Epithelial cell of esophagus (primary cell): ENCODE measurements around the gene MYO7B.
A peak's percentile ranks its signal among the peaks of the same experiment; 100 is the strongest.

ENCODE experiments used
- DNase-seq: peaks from one replicate; pipeline ENCODE4 v3.0.0; 2010; ENCODE audit warnings: low read depth
- H3K4me3 ChIP-seq: 2 replicates; pipeline ENCODE4 v1.5.1; 2011; ENCODE audit warnings: mild to moderate bottlenecking, low read length, control low read depth
- TF ChIP-seq, protein P1 (sequence below): IDR thresholded peaks from 2 replicates; pipeline ENCODE4 v1.5.1; 2011; ENCODE audit warnings: low read depth, mild to moderate bottlenecking, low read length, control low read depth, inconsistent platforms; ENCODE audit not compliant: insufficient read depth; ENCODE audit errors: missing control alignments

Gene MYO7B

DNA sequence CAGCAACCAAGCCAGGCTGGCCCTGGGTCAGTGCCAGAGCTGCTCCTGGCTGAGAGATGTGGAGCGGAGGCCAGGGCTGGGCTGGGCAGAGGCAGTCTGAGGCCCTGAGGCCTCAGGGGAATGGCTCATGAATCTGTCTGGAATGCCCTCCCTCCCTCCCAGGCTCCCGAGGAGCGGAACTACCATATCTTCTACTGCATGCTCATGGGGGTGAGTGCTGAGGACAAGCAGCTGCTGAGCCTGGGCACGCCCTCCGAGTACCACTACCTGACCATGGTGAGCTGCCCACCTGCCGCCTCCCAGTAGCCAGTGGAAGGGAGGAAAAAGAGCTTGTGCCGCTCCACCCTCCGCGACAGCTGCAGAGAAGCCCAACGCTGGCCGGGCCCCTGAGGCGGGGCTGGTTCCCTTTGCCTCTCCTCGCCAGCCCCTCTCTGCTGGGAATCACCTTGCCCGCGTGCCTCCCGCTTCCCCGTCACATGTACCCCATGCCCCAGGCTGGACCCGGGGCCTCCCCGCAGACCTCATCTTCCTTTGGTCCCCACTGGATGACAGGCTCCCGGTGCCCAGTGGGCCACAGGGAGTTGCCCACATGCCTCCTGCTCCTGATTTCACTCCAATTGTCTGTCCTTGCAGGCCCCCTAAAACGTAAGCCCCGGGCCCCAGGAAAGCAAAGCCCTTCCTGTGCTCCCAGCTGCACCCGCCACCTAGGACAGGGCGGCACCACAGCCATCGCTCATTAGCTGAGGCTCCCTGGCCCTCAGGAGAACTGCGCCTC lies 41.1 kb downstream of the MYO7B start:
- no peak overlapping the region for H3K4me3 ChIP-seq
- DNase-seq = peak; percentile 42
- TF ChIP-seq, protein P1, sequence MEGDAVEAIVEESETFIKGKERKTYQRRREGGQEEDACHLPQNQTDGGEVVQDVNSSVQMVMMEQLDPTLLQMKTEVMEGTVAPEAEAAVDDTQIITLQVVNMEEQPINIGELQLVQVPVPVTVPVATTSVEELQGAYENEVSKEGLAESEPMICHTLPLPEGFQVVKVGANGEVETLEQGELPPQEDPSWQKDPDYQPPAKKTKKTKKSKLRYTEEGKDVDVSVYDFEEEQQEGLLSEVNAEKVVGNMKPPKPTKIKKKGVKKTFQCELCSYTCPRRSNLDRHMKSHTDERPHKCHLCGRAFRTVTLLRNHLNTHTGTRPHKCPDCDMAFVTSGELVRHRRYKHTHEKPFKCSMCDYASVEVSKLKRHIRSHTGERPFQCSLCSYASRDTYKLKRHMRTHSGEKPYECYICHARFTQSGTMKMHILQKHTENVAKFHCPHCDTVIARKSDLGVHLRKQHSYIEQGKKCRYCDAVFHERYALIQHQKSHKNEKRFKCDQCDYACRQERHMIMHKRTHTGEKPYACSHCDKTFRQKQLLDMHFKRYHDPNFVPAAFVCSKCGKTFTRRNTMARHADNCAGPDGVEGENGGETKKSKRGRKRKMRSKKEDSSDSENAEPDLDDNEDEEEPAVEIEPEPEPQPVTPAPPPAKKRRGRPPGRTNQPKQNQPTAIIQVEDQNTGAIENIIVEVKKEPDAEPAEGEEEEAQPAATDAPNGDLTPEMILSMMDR = no peak

DNA sequence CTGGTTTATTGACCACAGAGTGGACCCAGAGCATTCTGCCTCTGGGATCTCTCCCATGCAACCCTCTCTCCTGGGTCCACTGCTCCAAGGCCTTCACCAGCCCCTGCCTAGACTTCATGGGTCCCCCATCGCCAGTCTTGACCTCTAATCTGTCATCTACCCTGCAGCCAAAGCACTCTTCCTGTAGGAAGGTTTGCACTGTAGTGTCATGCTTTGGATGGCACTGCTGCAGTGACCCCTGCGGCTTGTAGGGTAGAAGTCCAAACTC lies 41.7 kb downstream of the MYO7B start:
- TF ChIP-seq, protein P1 = no peak
- H3K4me3 ChIP-seq = no peak overlapping the region
- DNase-seq = no peak

DNA sequence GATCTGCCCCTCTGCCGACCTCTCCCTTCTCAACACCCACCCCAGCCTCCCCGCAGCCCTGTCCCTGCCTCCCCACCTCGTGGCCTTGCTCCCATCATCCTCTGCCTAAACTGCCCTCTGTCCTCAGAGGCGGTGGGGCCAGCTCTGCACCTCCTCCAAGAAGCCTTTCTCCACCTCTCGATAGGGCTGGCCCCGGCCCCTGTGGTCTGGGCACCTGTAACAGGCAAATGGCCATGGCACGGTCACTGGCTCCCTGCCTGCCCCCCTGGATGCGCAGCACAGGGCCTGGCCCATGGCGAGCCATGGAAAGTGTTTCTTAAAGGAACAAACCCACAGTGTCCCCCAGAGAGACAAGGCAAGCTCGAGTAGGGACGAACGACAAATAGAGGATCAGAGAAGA lies 42.0 kb downstream of the MYO7B start:
- no peak overlapping the region for H3K4me3 ChIP-seq
- TF ChIP-seq, protein P1 = no peak
- no peak for DNase-seq

DNA sequence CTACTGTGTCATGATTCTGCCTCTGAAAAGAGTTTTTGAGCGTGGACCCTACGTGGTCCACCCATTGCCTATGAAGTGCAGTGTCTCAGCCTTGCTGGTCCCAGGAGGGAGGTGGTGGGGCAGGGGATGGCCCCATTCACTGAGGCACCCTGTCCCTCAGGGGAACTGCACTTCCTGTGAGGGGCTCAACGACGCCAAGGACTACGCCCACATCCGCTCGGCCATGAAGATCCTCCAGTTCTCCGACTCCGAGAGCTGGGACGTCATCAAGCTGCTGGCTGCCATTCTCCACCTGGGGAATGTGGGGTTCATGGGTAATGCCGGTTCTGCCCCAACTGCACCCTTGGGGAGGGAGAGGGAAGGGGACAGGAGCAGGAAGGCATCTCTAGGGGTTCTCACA lies 42.5 kb downstream of the MYO7B start:
- TF ChIP-seq, protein P1 = no peak
- no peak for DNase-seq
- H3K4me3 ChIP-seq = no peak overlapping the region

DNA sequence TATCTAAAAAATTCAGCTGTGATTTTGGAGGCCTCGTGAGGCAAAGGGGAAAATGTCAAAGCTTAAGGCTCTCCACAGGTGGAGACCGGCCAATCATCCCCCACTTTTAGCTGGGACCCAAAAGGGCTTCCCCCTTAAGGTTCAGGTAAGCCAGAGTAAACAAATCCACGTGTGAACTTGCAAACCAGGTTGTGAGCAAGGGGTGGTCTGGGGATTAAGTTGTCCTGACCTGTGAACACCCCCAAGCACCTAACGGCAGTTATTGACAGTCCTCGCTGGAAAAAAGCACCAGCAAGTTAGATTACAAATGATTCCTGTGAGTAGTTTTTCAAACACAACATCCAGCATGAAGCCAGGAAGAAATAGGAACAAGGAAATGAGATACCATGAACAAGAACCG lies 42.9 kb downstream of the MYO7B start:
- TF ChIP-seq, protein P1 = no peak
- H3K4me3 ChIP-seq = no peak overlapping the region
- no peak for DNase-seq

DNA sequence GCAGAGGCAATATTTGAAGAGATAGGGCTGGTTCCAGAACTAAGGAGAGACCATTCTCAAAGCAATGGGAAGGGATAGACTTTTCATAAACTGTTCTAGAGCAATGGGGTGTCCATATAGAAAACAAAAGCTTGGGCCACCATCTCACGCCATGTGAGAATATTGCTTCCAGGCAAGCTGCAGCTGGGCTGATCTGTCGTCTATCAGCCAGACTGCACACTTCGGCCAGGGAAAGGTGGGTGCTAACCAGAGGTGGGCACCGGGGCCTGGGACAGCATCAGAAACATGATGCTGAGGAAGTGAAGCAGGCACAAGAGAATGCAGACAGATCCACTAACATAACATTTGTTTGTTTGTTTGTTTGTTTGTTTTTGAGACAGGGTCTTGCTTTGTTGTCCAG lies 43.7 kb downstream of the MYO7B start:
- no peak overlapping the region for H3K4me3 ChIP-seq
- DNase-seq = no peak
- TF ChIP-seq, protein P1 = no peak
